T-helper 9 cell (primary cell): Measurements from ENCODE around the gene TBC1D5.
"Not testable (repeated sequence)": the region's sequence is repeated elsewhere in the genome, so short reads cannot be mapped to it uniquely, and the experiment has no call there.

Experiments used
- DNase-seq: peaks from one replicate; pipeline ENCODE4 v3.0.0-alpha.2; 2020

Gene TBC1D5

DNA sequence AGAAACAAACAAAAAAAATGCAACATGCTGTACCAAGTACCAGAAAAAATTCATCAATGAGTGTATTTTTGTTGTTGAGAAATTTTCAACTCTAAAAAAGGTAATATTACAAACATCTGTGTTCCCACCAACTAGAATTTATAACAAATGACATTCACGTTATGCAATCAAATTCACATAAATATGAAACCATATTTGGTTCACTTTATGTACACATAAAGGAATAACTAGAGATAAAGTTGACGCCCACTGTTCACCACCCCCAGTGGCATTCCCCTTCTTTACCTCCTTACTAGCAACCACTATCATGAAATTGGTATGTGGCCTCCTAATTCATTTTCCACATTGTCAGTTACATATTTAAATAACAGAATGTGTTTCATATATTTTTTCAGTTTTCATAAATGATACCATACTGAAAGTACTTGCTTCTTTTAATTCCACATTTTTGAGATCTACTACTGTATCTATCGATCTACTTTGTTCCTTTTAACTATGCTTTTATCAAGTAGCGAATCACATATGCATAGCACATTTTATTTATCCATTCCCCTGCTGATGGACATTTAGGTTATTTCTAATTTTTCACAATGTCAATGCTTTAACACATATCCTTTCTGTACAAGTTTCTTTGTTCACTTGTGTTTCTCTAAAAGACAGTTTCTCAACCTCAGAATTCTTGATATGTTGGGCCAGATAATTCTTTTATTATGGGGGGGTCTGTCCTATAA lies 34.5 kb downstream of the TBC1D5 start:
- DNase-seq, result no peak

DNA sequence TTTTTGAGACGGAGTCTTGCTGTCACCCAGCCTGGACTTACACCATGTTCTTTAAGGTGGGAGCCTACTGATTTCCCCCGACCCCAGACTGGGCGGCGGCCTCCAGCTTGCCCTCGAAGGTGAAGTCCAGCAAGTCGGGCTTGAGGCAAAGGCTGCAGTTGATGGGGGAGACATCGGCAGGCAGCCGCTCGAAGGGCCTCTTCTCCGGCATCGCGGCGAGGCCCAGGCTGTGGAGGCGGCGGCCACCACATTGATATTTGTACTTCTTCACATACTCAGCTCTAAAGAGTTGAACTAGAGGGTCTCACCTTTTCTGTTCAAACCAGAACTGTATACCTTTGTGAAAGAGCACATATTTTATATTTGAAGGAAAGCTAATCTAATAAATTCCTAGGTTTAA lies 36.4 kb downstream of the TBC1D5 start:
- not testable (repeated sequence) for DNase-seq

DNA sequence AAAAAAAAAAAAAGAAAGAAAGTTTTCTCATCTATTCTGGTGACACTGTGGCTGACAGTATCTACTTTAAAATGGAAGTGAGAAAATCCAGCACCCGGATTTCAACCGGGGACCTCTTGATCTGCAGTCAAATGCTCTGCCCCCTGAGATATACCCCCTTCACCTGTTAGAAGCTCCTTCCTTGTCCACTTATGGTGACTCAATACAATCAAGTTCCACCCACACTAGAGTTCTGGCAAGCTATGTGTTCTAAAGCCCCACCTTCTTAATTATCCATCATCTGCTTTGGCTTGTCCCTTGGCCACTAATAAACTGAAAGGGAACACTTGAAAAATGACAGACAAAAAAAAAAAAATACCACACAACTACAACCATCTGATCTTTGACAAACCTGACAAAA lies 42.6 kb downstream of the TBC1D5 start:
- not testable (repeated sequence) for DNase-seq

DNA sequence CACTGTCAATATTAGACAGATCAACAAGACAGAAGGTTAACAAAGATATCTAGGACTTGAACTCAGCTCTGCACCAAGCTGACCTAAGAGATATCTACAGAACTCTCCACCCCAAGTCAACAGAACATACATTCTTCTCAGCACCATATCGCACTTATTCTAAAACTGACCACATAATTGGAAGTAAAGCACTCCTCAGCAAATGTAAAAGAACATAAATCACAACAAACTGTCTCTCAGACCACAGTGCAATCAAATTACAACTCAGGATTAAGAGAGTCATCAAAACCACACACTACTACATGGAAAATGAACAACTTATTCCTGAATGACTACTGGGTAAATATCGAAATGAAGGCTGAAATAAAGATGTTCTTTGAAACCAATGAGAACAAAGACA lies 46.8 kb downstream of the TBC1D5 start:
- DNase-seq, result not testable (repeated sequence)

DNA sequence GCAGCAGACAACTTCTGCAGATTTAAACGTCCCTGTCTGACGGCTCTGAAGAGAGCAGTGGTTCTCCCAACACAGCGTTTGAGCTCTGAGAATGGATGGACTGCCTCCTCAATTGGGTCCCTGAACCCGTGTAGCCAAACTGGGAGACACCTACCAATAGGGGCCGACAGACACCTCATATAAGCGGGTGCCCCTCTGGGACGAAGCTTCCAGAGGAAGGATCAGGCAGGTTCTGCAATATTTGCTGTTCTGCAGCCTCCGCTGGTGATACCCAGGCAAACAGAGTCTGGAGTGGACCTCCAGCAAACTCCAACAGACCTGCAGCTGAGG lies 48.8 kb downstream of the TBC1D5 start:
- not testable (repeated sequence) for DNase-seq

DNA sequence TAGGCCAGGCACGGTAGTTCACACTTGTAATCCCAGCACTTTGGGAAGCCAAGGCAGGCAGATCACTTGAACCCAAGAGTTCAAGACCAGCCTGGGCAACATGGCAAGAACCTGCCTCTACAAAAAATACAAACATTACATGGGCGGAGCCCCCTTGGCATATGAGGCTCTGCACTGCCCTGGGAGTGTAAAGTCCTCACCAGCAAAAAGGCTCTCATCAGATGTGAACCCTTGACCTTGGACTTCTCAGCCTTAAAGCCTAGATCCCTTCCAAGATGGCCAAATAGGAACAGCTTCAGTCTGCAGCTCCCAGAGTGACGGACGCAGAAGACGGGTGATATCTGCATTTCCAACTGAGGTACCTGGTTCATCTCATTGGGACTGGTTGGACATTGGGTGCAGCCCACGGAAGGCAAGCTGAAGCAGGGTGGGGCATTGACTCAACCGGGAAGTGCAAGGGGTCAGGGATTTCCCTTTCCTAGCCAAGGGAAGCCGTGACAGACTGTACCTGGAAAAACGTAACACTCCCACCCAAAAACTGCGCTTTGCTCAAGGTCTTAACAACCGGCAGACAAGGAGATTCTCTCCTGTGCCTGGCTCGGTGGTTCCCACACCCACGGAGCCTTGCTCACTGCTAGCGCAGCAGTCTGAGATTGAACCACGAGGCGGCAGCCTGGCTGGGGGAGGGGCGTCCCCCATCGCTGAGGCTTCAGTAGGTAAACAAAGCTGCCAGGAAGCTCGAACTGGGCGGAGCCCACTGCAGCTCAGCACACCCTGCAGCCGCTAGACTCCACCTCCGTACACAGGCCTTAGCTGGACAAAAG lies 49.4 kb downstream of the TBC1D5 start:
- peak; percentile 34 for DNase-seq

DNA sequence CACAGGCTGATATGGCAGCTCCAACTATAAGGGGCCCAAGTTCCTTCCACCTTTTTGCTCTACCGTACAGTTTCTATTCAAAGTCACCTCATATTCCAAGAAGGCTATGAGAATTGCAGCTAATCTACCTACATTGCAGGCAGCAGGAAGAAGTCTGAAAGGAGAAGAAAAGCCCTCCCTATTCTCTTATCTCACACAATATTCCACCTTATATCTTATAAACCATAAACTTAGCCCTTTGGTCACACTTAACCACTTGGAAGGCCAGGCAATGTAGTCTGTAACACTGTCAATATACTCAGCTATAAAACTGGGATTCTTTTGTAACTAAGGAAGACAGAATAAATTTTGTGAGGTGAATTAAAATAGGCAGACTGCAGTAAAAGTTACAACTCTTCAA lies 54.9 kb downstream of the TBC1D5 start:
- no peak for DNase-seq

DNA sequence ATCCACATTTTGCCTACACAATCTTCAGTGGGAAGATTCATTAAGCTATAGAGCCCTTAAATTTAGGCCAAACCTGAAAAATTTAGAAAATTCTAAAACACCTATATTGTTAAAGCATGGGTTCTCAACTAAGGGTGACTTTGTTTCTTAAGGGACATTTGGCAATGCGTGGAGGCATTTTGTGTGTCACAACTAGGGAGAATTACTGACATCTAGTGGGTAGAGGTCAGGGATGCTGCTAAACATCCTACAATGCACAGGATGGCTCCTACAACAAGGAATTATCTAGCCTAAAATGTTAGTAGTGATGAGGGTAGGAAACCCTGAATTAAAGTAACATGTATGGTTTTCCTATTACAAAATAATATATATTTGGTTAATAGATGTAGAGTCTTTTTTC lies 55.8 kb downstream of the TBC1D5 start:
- no peak for DNase-seq

DNA sequence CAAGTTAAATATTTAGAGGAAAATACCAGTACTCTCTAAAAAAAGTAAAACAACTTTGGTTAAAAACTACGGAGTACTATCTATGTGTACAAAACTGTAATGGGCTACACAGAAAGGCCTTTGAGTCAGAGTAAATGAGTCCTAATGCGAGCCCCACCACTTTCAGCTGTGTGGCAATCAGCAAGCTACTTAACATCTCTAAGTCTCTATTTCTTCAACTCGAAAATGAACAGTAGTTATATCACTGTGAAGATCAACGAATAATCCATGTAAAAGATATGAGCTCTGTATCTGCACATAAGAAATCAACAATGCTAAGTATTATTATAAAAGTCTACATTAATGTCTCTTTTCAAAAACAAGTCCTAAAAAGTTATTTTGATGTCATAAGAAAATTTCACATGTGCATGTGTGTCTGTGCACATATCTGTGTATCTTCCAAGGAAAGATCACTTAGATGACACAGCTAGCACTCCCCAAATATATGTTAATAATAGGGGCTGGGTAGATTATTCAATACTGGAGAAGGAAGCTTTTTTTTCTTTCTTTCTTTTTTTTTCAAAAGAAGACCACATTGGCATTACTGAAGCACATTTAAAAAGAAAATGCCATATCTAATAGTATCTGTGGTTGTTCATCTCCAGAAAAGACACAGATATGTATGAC lies 58.8 kb downstream of the TBC1D5 start:
- no peak for DNase-seq

DNA sequence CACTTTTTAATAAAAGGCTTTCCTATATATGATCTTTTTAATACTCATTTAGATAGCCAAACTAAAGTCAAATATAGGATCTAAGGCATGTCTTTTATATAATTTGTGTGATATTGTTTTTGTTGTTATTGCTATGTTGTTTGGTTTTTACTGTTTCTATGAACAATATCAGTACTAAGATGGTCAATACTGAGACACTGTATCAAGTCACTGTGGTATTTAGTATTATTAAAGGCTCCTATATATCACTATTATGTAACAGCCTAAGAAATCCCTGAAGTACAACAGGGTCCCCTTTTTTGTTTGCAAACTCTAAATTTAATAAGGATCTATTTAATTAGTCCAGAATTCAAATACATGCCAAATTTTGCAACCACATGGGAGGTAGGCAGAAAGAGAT lies 61.9 kb downstream of the TBC1D5 start:
- DNase-seq, result no peak

DNA sequence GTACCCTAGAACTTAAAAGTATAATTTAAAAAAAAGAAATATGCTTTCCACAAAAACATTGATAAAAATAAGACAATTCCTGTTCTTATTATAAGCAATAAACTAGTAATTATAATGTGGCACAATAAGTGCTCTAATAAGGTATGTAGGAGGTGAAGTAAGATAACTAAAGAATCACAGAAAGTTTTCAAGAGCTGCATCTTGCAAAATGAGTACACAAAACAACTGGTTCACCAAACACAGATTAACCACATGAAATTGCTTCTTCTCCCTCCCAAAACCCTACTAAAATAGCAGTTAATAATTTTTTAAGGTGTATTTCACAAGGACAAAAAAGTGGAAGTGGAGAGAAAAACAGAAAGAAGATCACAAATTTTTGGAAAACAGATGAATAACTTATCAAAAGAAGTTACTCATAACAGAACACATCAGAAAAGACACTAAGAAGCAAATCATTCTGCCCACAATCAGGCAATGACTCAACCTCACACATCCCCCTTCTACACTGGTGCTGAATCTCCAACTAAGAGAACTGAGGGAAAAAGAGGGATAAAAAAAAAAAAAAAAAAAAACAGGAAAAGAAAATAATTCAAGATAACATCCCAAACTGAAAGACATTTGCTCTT lies 64.2 kb downstream of the TBC1D5 start:
- no peak for DNase-seq

DNA sequence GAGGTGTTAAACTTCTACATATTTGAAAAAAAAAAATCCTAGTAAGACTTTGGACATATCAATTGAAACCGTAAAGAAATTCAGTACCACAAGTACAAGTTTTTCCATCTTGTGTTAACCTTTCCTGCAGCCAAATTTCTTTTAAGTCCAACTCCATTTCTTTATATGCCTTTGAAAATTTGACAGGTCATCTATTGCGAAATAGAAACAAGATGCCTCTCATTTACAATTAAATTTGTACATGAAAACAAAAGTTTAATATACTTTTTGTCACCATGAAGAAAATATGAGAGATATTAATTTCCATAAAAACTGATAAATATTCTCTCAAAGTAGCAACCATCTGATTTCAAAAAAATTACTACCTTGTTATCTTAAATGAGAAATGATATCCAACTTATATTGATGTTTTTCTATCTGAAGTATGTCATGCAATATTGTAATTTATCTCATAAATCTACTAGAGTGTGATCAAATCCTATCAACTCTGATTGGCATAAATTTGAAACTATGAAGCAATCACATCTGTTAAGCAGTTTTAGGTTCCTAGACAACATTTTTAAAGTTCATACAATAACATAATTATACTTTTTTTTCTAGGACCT lies 68.2 kb downstream of the TBC1D5 start:
- DNase-seq, result no peak

DNA sequence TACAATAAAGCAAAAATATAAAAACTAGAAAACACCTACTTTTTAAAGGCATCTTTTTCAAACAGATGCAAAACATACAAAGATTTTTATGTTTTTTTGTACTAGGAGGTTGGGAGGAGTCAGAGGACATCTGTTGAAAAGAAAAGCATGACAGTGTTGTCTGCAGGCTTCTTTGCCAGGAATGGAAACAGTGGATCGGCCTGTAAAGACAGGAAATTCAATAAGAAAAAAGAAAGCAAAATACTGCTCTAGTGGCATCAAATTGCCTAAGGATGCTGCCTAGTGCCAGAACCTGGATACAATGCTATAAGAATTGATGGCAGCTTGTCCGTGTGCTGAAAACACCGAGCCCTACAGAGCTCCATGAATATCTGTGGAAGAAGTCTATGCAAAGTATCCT lies 69.9 kb downstream of the TBC1D5 start:
- no peak for DNase-seq

DNA sequence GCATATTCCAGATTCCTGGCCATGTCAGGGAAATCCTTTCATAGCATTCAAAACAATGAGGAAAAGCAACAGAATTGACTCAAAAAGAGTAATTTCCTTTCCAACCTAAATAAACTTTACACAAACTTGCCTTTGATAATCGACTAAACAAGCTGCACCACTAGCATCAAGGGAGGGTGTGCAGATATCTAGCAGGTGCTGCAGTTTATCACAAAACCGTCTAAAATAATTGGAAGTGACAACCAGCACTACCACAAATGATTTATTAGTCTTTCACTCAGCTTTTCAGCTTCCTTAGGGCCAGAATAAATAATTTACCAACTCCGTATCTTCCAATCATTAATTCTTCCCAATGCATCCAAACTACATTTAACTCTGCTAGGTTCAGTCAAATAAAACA lies 71.7 kb downstream of the TBC1D5 start:
- DNase-seq, result no peak

DNA sequence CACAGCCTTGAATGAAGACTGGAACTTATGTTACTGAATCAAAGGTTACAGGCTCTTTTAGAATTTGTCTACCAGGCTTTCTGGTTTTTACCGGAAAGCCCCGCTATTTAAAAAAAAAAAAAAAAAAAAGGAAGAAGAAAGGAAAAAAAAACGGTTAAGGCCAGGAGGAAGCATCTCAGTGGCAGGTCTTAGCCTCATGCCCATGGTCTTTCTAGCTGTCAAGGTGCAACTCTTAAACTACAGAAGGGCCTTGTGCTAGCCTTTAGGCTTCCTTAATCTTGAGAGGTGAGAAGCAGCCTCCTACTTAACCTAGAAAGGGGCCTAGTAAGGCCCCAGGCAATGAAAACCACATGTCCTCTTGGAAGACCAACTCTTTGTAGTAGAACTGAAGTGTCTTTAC lies 77.5 kb downstream of the TBC1D5 start:
- DNase-seq, result no peak

DNA sequence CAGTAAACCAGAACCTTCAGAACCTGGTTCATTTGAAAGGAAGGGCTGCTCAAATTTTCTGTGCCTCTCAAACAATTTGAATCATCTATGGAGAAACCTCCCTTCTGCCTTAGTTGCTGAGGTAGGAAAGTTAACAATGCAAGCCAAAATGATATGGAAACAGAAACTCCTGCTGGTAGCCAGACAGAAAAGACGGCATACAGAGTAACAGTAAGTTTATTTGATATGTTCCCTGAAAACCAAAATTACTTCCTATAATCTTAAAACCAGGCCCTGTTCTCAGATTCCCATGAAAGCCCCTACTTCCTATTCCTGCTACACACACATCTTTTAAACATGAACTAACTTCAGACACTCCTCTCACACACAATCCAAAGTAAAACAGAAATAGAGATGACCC lies 86.2 kb downstream of the TBC1D5 start:
- DNase-seq, result no peak

DNA sequence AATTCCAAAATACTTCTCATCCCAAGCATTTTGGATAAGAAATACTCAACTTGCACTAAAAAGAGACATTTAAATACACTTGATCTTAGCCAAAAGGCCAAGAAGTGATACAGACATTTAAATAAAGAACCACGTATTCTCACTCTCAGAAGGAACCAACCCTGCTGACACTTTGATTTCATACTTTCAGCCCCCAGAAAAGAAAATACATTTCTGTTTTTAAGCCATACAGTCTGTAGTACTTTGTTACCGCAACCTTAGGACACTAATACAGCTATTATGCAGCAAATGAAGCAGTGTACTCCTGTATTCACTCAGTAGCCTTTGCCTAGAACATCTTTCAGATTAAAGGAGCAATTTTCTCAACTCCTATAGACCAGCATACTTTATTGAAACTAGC lies 86.7 kb downstream of the TBC1D5 start:
- DNase-seq, result no peak

DNA sequence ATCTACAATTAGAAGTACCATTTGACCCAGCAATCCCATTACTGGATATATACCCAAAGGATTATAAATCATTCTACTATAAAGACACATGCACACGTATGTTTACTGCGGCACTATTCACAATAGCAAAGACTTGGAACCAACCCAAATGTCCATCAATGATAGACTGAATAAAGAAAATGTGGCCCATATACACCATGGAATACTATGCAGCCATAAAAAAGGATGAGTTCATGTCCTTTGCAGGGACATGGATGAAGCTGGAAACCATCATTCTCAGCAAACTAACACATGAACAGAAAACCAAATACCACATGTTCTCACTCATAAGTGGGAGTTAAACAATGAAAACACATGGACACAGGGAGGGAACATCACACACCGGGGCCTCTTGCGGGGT lies 92.7 kb downstream of the TBC1D5 start:
- DNase-seq, result not testable (repeated sequence)

DNA sequence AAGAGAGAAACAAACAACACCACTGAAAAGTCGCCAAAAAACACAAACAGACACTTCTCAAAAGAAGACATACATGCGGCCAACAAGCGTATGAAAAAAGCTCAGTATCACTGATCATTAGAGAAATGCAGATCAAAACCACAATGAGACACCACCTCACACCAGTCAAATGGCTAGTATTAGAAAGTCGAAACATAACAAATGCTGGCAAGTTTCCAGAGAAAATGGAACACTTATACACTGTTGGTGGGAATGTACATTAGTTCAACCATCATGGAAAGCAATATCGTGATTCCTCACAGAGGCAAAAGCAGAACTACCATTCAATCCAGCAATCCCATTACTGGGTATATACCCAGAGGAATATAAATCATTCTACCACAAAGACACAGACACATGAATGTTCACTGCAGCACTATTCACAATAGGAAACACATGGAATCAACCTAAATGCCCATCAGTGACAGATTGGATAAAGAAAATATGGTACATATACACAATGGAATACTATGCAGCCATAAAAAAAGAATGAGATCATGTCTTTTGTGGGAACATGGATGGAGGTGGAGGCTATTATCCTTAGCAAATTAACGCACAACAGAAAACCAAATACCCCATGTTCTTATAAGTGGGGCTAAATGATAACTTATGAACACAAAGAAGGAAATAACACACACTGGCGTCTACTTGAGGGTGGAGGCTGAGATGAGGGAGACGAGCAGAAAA lies 93.6 kb downstream of the TBC1D5 start:
- not testable (repeated sequence) for DNase-seq

DNA sequence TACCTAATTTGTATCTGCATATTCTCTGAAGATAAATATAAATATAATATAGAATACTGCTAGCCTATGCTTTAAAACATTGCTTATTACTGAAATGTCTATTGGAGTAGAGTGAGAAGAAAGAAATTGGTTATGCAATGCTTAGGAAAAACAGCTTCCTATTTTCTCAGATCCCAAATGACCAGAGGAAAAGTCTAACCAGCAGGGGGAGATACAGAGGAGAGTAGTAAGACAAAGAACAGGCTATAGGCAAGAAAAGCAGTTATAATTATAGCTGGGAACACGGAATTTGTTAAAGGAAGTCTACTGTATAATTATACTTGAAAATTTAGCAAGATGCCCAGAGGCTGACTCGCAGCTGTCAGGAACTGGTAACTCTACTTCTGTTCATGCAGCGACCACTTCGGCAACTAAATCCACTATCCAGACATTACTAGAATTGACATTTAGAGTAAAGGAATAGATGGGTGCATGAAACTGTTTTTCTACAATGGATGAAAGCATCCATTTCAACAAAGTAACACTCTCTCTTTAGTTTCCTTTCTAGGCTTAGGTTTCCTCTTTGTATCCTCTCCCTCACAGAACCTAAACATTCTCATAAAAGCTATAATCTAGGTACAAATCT lies 97.2 kb downstream of the TBC1D5 start:
- no peak for DNase-seq

DNA sequence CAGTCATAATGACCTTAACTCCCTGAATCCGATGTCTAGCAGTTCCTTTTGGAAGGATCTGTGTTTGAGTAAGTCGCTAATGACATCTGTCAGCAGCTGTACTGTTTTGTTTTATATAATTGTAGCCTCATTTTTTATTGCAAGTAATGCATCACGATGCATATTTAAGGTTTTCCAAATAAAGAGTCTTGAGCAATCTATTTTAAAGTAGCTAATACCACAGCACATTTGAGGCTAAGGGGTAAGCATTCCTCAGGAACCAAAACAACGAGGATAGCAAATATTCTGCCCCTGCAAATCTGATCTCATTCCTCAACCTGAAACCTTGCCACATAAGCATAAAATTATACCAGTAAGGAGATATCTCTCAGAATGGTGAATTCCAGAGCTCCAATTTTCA lies 98.7 kb downstream of the TBC1D5 start:
- no peak for DNase-seq

DNA sequence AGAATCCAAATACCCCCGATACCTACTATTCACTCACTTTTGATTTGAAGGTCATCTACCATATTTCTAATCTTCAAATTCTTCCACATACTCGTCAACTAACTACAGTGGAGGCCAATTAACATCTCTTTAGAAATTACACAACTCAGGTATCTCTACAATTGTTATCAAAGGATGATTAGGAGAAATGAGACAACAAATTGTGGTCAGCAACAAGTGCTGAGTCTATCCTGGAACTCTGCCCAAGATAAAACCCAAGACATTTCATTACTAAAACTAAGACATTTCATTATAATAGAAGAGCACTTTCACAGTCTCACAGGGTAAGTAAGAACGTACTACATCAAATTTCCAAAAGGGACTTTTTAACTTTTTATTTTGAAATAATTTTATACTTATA lies 100.0 kb downstream of the TBC1D5 start:
- no peak for DNase-seq
